ENCODE measurements around the gene BACH2.
"Not testable (repeated sequence)": the region's sequence is repeated elsewhere in the genome, so short reads cannot be mapped to it uniquely, and the experiment has no call there.

BACH2 gene

GRCh38 chr6:89984926-89985750 lies 311.5 kb downstream of the BACH2 start:
- DNase-seq, result no peak

GRCh38 chr6:89980353-89980752 lies 316.3 kb downstream of the BACH2 start:
- no peak for DNase-seq

- no peak for DNase-seq
Observed at GRCh38 chr6:89979481-89980119, 317.0 kb downstream of the BACH2 start.

- no peak for DNase-seq
Observed at GRCh38 chr6:89978749-89979145, 317.9 kb downstream of the BACH2 start.

GRCh38 chr6:89977808-89978748 lies 318.6 kb downstream of the BACH2 start:
- peak; percentile 81 for DNase-seq

- DNase-seq, result no peak
Observed at GRCh38 chr6:89976694-89977020, 320.0 kb downstream of the BACH2 start.

GRCh38 chr6:89975991-89976693 lies 320.5 kb downstream of the BACH2 start:
- DNase-seq, result no peak

- no peak for DNase-seq
Observed at GRCh38 chr6:89975366-89975765, 321.3 kb downstream of the BACH2 start.

GRCh38 chr6:89974834-89975233 lies 321.8 kb downstream of the BACH2 start:
- no peak for DNase-seq

- no peak for DNase-seq
Observed at GRCh38 chr6:89972025-89972381, 324.6 kb downstream of the BACH2 start.

GRCh38 chr6:89971338-89972024 lies 325.2 kb downstream of the BACH2 start:
- DNase-seq, result not testable (repeated sequence)

- no peak for DNase-seq
Observed at GRCh38 chr6:89970609-89971337, 325.9 kb downstream of the BACH2 start.

- DNase-seq, result no peak
Observed at GRCh38 chr6:89970072-89970471, 326.6 kb downstream of the BACH2 start.

GRCh38 chr6:89966913-89967312 lies 329.7 kb downstream of the BACH2 start:
- no peak for DNase-seq

- no peak for DNase-seq
Observed at GRCh38 chr6:89966228-89966544, 330.5 kb downstream of the BACH2 start.

- DNase-seq, result no peak
Observed at GRCh38 chr6:89965441-89966227, 331.0 kb downstream of the BACH2 start.

GRCh38 chr6:89963391-89963790 lies 333.3 kb downstream of the BACH2 start:
- DNase-seq, result no peak

GRCh38 chr6:89961481-89961880 lies 335.2 kb downstream of the BACH2 start:
- DNase-seq, result no peak

- DNase-seq, result no peak
Observed at GRCh38 chr6:89959883-89960282, 336.8 kb downstream of the BACH2 start.

- no peak for DNase-seq
Observed at GRCh38 chr6:89956182-89956581, 340.5 kb downstream of the BACH2 start.

GRCh38 chr6:89955364-89955763 lies 341.3 kb downstream of the BACH2 start:
- no peak for DNase-seq
